Measurements from ENCODE around the gene ADAMTS20. TPM values are rescaled to one million over a fixed set of nuclear protein-coding genes. Genes with fewer than 3 reads are reported as not detected.

The ADAMTS20 gene
- total RNA-seq, 1 experiment from 2014 or later, result 1.6 TPM

GRCh38 chr12:43338848-43339526 is 213.0 kb downstream of the ADAMTS20 start:
- H3K9me3 ChIP-seq (ENCODE audit: low read length), result no peaks in the 10 kb centered on the region
- POLR2A ChIA-PET (ENCODE audit: unreplicated experiment), result interaction anchor here (0.5 kb wide), 1 partner anchor 876 kb away, joined by 3 read pairs; no protein-coding TSS in a partner anchor
- no peak overlapping the region; the same call in 1 of the 2 replicates for H3K4me3 ChIP-seq (ENCODE audit: low read length)
- peaks cover 5% of the 10 kb centered on the region for H3F3A ChIP-seq (ENCODE audit: low read length, unreplicated experiment)
- H3K9me2 ChIP-seq (replicated peaks; ENCODE audit: low read length), result no peaks in the 10 kb centered on the region
- no peaks in the 10 kb centered on the region for H3K27me3 ChIP-seq (ENCODE audit: low read length)
- CTCF ChIA-PET, result interaction anchor here (0.6 to 1.4 kb wide), 4 partner anchors 57 to 870 kb away, joined by 3 to 4 read pairs (median 4); no protein-coding TSS in a partner anchor
- H3K9ac ChIP-seq (ENCODE audit: low read length), result no peak overlapping the region
- intact Hi-C loops (cut with micrococcal nuclease), result loop anchor here (5.0 kb wide), 2 partner anchors 747 to 772 kb away; no protein-coding TSS in a partner anchor
- H3K4me1 ChIP-seq (ENCODE audit: insufficient read depth, low read length), result peaks cover 25% of the 10 kb centered on the region
- DNase-seq, result peak; percentile 70
- peak; percentile 82 for ATAC-seq
- H3K4me2 ChIP-seq (ENCODE audit: low read length), result peak overlapping the region; percentile 34
- H4K20me1 ChIP-seq (ENCODE audit: low read length), result no peaks in the 10 kb centered on the region
- no peak for TF ChIP-seq EZH2phosphoT487 (IDR thresholded peaks at IDR 0.05; ENCODE audit: borderline replicate concordance, low read length)
- peak; percentile 73 for TF ChIP-seq CTCF (conservative IDR thresholded peaks at IDR 0.05; ENCODE audit: low read depth, low read length)
- no peaks in the 10 kb centered on the region for H3K79me2 ChIP-seq (ENCODE audit: low read length)
- H3K27ac ChIP-seq (ENCODE audit: low read length), result peak overlapping the region; percentile 15; the same call in 1 of the 2 replicates
- no peak overlapping the region for H2AFZ ChIP-seq (ENCODE audit: low read length)
- H3K36me3 ChIP-seq (ENCODE audit: low read depth, low read length), result no peaks in the 10 kb centered on the region
- no TSS peak for BruUV-seq (replicated peaks)

GRCh38 chr12:43337571-43338444 is 214.2 kb downstream of the ADAMTS20 start:
- DNase-seq (peak; percentile 81), ATAC-seq (peak; percentile 35)
- Histone ChIP-seq H3K4me2 (ENCODE audit: low read length) (peak overlapping the region; percentile 34), H3K36me3 (ENCODE audit: low read depth, low read length) (no peaks in the 10 kb centered on the region), H3K27me3 (ENCODE audit: low read length) (no peaks in the 10 kb centered on the region), H3K4me1 (ENCODE audit: insufficient read depth, low read length) (peaks cover 32% of the 10 kb centered on the region), H4K20me1 (ENCODE audit: low read length) (no peaks in the 10 kb centered on the region), H3K9me3 (ENCODE audit: low read length) (no peaks in the 10 kb centered on the region), H2AFZ (ENCODE audit: low read length) (no peak overlapping the region), H3K9ac (ENCODE audit: low read length) (no peak overlapping the region), H3F3A (ENCODE audit: low read length, unreplicated experiment) (peaks cover 5% of the 10 kb centered on the region), H3K27ac (ENCODE audit: low read length) (peak overlapping the region; percentile 15), H3K79me2 (ENCODE audit: low read length) (no peaks in the 10 kb centered on the region), H3K4me3 (ENCODE audit: low read length) (no peak overlapping the region; the same call in 1 of the 2 replicates), H3K9me2 (replicated peaks; ENCODE audit: low read length) (no peaks in the 10 kb centered on the region)
- POLR2A ChIA-PET (ENCODE audit: unreplicated experiment), result no interaction called here
- TF ChIP-seq EZH2 (IDR thresholded peaks at IDR 0.05; ENCODE audit: low read length, unreplicated experiment), result no peak
- TF ChIP-seq CTCF (conservative IDR thresholded peaks at IDR 0.05; ENCODE audit: low read depth, low read length), result no peak
- no peak for TF ChIP-seq EZH2phosphoT487 (IDR thresholded peaks at IDR 0.05; ENCODE audit: borderline replicate concordance, low read length)
- intact Hi-C loops (cut with micrococcal nuclease), result loop anchor here (1.0 to 5.0 kb wide), 6 partner anchors 55 to 1212 kb away; no protein-coding TSS in a partner anchor
- BruUV-seq (replicated peaks), result no TSS peak
- CTCF ChIA-PET, result interaction anchor here (1.1 to 1.3 kb wide), 2 partner anchors 854 to 869 kb away, joined by 3 to 4 read pairs; no protein-coding TSS in a partner anchor

Measured in PC-3 (cell line).